Activated effector memory CD4-positive, alpha-beta T cell treated with Interleukin-2 at 50 U/mL for 16 hours (primary cell): Measurements from ENCODE around the gene CRTC1.

Experiments
- DNase-seq: peaks from one replicate; pipeline ENCODE4 v3.0.0-alpha.2; 2020

Gene CRTC1, protein sequence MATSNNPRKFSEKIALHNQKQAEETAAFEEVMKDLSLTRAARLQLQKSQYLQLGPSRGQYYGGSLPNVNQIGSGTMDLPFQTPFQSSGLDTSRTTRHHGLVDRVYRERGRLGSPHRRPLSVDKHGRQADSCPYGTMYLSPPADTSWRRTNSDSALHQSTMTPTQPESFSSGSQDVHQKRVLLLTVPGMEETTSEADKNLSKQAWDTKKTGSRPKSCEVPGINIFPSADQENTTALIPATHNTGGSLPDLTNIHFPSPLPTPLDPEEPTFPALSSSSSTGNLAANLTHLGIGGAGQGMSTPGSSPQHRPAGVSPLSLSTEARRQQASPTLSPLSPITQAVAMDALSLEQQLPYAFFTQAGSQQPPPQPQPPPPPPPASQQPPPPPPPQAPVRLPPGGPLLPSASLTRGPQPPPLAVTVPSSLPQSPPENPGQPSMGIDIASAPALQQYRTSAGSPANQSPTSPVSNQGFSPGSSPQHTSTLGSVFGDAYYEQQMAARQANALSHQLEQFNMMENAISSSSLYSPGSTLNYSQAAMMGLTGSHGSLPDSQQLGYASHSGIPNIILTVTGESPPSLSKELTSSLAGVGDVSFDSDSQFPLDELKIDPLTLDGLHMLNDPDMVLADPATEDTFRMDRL

DNA sequence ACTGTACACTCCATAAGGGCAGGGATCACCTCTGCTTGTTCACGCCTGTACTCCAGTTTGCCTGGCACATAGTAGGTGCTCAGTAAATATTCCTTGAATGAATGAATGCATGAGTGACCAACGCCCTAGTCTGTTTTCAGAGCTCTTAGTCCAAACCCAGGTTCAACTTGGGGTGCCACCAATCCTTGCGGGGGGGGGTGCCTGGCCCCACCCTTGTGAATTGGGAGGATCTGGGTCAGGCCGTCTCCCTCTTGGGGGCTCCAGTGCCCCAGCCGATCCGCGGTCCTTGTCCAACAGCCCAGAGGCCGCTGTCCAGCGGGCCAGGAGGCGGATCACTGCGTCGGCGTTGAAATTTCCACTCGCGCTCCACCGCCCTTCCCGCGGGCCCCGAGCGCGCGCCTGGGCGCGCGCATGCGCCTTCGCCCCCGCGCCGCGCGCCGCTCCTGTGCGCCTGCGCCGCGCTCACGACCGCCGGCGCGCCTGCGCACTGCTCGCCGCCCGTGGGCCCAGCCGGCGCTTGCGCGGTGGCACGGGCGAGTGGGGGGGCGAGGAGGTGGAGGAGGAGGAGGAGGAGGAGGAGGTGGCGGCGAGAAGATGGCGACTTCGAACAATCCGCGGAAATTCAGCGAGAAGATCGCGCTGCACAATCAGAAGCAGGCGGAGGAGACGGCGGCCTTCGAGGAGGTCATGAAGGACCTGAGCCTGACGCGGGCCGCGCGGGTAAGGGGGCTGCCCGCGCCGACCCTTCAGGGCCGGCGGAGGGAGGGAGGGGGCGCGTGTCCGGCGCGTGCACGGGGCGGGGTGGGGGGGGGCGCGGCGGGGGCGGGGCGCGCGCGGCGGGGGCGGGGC, at the start of gene CRTC1:
CRTC1 (plus strand) TSS at position 572 of the 849 bp plus-strand sequence; CDS start at position 595, 23 bp downstream.
- peak; percentile 94 for DNase-seq

DNA sequence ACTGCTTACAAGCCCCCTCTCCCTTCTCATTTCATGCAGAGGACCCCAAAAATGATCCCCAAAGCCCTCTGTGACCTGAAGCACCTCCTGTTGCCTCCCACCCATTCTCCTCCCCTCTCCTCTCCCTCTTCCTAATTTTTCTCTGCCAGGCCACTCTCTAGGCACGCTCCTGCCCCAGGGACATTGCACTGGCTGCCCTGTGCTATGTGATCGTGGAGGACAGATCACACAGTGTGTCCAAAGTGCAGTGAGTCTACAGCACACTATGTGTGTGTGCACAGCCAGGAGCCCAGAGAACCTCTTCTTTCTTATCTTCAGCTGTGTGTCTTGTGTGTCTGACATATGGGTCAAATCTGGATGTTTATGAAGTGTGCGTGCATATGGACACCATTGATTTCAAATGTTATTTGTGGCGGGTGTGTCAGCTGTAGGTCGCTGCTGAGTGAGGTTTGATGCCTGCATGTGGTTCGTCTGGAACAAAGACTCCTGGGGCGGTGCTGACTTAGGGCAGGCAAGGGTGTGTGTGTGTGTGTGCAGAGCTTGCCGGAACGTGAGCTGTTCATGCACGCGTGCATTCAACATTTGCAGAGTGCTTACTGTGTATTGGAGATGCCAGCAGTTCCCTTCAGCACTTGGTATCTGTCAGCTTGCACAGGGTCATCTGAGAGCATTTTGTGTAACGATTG, 48.7 kb upstream of the CRTC1 start:
- DNase-seq, result no peak

DNA sequence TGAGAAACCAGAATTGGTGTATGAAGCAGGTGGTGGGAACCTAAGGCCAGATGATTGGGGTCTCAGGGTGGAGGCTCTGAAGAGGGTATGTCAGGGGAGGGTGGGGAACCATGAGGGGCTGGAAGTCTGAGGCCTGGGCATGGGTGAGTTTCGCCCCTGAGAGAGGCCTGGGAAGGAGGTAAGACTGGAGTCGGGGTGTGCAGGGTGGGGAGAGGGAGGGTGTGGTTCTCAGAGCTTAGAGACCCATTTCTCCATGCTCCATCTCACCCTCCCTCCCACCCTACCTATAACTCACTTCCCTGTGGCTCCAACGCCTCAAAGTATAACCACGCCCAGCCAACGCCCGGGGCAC, 47.7 kb upstream of the CRTC1 start:
- DNase-seq, result no peak

DNA sequence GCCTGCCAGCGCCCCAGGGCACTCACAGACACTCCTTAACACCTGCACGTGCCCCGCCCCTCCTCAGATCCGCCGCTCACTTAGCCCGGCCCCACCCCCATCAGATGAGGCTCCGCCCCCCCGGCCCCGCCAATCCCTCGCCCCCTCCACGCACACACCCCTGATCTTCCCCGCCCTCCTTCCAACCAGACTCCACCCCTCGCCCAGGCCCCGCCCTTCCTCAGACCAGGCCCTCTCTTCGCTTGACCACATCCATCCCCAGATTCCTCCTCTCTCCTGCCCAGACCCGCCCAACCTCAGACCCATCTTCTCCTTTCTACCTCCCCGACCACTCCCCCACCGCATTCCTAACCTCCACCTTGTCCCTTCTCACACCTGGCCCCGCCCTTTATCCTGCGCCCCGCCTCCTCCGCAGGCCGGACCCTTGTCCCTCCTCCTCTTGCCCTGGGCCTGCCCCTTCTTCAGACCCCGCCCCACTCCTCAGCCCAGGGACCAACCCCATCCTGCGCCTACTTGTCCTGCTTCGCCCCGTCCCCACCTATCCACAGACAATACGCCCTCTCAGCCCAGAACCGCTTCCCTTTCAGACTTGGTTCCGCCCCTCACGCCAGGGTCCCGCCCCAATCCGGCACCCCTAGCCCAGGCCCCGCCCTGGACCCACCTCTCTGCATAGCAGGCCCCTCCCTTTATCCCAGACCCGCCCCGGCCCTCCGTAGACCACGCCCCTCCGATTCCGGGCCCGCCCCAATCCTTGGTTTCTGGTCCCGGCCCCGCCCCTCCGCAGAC, 47.1 kb upstream of the CRTC1 start:
- peak; percentile 98 for DNase-seq

DNA sequence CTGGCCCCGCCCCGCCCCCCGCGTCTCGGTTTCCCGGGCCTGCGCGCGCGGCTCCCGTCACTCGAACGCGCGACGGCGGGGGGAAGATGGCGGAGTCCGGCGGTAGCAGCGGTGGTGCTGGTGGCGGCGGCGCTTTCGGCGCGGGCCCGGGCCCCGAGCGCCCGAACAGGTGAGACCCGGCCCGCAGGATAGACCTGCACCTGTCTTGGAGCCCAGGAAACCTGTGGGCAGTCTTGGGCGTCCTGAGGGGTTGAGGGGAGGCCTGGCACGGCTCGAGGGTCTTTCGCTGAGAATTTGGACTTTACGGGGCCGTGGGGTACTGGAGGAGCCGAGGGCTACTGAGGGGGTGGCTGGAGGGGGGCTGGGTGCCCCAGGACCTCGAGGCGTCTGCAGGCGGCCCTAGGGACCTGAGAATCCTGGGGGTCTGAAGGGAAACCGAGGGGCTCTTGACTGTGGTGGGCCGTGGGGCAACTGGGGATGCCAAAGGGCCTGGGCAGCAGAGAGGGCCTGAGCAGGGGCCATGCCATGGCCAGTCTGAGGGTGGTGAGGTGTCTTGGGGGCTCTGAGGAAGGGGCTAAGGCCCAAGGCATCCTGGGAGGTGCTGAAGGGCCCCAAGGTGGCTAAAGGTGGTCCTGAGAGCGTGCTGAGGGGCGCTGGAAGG, 46.4 kb upstream of the CRTC1 start, which contains the start of gene KLHL26:
KLHL26 (plus strand) TSS at position 60 of the 661 bp plus-strand sequence; CDS start at position 87, 27 bp downstream.
- DNase-seq, result no peak

DNA sequence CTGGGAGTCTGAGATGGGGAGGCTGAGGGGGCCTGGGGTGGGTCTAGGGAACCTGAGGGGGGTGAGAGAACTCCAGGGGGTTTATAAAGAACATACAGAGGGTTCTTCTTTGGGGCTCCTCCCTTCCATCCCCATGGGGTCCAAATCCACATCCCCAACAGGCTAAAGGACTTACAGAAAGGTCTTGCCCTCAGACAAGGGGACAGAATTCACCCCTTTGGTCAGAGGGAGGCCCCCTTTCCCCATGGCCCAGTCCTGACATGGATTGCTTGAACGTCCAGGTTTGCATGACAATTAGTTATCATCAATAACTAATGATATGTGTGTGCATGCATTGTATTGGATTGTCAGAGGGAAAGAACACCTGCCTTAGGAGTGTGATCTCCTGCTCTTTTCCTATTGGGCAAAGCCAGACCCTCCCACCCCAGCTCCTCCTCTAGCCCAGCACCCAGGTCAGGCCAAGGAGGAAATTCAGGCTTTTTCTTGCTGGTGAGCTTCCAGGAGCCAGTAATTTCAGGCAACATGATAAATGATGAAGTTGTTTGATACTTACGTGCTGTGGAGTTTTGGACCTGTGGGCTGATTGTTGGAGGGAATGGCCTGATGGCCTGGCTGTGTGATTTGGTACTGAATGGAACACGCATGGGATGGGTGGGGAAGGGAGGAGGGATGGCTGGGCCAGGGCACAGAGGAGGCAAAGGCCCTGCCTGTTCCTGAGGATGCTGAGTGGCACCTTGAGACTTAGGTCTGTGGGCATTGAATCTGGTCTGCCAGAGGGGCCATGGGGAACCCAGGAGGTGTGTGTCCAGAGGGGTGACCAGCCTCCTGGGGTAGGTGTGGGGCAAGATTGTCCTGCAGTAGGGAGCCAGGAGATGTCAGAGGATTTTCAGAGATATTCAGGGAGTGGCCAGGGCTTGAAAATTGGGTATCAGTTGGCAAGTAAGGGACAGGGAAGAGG, 45.5 kb upstream of the CRTC1 start:
- no peak for DNase-seq

DNA sequence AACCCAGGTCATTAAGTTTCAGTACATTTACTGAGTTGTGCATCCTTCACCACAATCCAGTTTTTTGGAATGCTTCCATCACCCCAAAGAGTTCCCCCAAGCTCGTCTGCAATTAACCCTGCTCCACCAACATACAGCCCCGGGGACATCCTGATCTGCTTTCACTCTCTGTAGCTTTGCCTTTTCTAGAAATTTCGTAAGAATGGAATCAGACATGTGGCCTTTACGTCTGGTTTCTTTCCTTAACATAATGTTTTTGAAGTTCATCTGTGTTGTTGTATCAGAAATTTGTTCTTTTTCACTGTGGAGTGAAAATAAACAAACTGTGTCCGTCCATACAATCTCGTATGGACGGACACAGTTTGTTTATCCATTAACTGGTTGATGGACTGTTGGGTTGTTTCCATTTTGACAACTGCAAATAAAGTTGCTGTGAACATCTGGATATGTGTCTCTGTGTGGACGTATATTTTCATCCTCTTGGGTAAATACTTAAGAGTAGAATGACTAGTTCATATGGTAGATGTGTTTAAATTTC, 43.7 kb upstream of the CRTC1 start:
- DNase-seq, result no peak

DNA sequence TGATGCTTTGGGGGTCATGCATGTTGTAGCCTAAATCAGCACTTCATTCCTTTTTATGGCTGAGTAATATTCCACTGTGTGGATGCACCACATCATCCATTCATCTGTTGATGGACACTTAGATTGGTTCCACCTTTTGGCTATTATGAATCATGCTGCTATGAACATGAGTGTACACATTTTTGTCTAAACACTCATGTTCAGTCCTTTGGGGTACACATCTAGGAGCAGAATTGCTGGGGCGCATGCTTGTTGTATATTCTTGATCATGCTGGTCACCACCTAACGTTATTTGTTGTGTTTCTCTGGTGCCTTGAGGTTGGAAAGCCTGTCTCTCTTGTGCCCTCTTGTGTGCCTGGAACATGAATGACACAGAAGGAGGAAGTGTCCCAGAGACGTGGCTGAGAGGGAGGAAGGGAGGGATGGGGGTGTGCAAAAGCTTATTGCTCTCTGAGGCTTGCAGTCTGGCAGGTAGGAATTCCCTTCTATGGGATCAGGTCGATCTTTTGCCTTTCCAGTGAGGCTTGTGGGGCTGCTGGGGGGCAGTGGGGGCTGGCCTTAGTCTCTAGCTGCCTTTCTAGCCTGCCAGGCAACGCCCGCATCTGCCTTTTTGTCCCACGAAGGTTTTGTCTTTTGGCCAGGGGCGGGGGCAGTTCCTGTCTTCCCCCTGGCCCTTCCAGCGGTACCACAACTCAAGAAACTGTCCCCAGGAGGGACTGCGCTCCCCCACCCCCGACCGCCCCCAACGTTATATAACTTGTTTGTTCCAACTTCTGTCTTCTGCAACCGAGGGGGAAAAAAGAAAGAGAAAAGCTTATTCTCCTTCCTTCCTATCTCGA, 39.1 kb upstream of the CRTC1 start:
- DNase-seq, result no peak

DNA sequence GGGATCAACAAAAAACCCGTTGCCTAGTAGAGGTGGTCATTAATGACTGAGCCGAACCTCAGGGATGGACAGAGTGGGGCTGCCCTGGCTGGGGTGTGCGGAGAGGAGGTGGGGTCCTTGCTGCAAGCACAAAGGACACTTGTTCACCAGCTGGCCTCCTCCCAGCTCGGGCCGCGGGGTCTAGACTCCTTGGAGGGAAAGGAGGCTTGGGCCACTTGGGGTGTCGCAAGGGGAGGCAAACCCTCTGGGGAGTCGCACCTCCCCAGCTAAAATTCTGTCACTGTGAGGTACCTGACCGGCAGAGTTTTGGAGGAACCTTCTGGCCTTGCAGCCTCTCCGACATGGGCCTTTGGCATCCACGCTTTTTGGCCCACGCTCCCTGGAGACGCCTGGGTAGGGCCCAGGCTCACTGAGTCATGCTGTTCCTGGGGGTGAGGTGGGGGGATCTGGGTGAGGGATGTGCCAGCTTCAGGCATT, 38.4 kb upstream of the CRTC1 start:
- no peak for DNase-seq

DNA sequence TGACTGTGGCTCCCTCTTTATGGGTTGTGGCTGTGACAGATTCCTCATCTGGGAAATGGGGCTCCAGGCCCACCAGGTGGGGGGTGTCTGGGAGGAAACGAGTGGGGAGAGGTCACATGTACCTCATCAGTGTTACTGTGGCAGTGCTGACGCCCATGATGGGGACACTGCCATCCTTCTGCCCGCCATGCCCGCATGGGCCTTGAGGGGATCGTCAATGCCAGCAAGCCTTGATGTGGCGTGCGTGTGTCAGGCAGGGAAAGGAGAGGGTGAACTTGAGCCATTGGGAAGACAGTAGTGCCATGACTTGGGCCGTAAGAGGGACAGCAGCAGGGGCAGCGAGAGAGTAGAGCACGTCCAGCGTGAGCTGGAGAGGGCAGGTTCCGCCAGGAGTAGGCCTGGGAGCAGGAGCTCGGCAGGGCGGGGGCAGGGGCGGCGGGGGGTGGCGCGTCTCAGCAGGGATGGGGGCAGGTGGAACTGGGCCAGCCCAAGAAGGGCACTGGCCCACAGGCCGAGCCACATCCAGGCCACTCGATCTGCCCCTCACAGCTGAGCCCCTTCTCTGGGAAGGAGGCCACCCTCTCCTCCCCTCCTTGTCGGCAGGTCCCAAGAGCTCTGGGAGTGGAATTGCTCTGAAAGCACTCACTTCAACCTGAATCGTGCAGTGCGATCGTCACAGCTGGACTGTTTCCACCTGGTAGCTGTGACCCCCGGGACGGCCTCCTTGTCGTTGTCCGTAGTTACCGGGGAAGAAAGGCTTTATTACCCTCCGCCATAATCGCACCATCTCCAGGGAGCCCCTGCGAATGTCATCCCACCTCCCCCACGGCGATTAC, 36.7 kb upstream of the CRTC1 start:
- no peak for DNase-seq

DNA sequence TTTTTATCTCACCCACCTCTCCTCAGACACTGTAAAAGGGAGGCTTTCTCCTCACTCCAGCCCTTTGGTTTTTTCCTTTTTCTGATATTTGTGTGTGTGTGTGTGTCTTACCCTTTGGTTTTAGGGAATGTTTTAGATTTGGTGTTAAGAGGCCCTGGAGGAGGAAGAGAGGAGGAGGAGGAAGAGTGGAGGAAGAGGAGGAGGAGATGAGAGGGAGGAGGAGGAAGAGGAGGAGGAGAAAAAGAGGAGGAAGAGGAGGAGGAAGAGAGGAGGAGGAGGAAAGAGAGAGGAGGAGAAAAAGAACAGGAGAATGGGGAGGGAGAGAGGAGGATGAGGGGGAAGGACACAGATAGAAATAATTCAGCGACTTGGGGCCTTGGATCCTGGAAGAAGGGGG, 36.1 kb upstream of the CRTC1 start:
- no peak for DNase-seq

DNA sequence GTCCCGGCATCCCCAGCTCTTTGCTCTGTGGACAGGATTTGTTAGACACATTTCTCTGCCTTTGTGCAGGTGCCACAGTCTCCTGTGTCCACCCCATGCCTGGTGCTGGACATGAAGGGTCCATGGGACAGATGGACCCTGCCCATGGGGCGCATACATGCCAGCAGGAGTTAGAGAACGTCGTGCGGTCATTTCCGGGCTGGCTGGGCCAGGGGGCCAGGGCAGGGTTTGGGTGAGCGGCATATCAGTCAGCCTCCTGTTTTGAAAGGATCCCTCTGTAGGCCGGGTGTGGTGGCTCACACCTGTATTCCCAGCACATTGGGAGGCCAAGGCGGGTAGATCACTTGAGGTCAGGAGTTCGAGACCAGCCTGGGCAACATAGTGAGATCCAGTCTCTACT, 35.7 kb upstream of the CRTC1 start:
- DNase-seq, result no peak

DNA sequence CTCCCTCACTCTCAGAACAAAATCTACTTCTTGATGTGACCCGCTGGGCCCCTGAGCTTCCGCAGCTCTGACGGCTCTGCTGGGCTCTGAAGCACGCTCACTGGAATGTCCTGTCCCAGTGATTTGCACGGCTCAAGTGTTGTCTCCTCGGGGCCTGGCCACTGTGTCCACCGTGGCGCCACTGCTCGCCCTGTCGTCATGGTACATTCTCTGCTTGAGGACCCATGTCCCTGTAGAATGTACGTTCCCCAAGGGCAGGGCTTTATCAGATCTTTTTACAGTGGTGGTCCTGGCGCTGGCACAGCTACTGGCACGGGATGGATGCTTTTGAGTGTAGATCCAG, 34.5 kb upstream of the CRTC1 start:
- DNase-seq, result no peak

DNA sequence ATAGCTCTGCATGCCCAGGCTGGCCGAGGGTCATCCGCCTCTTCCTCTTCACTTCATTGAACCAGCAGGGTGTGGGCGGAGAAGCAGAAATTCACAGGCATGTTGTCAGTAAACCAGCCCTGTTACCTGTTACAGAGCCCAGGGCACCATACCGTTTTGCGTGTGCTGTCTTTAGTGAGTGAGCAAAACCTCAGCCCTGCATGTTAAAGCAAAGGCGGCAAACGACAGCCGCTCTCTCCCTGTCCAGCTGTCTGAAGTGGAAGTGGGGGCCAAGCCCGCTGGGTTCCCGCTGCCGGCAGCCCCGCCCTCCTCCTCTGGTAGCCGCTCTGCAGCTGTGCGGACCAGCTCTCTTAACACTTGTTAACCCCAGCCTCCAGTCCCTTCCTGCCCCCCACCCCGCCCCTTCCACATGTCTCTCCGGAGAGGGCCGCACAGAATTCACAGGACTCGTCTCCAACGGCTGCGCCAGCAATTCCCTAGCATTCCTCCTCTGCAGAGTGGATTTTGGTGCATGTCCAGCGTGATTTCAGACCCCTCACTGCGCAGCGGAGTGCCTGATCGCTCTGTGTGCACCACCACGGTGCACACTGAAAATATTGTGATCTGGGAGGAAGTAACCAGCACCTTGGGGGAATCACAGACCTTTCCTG, 34.0 kb upstream of the CRTC1 start:
- DNase-seq, result no peak

DNA sequence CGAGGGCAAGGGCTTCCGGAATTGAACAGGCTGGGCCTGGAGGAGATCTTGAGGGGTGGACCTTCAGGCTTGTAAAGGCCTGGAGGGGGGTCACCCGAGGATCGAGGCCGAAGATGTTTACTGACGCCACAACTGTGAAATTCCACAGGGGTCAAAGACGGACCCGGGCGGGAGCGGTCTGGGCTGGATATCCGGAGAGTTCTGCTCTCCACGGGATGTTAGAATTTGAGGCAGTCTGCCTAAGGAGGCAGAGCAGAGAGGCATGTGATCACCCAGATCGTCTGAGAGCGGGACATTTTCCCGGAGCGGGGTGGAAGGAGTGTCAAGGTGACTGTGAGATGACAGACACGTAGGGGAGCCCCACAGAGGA, 33.5 kb upstream of the CRTC1 start:
- no peak for DNase-seq

DNA sequence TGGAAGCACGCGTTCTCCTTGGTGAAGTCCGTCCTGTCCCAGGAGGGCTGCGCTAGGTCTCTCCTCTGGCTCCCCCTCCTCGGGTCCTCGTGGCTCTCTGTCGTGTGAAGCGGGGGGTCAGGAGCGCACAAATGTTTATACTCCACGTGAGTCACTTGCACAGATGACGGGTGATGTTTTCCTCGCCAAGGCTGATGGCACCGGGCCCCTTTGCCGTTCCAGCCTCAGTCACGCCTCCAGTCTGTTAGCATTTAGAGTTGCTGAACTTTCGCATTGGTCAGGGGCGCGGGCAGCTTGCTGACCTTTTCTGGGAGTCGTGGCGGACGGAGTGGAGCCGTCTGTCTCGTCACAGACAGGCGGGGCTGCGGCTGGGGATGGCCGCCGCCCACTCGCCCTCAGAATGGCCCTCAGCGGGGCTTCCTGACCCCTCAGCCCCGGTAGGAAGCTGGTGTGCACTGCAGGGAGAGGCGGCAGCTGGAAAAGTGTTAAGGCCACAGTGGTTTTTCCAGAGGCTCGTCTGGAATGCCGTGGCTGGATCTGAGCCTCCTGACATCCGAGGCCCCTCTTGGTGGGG, 32.9 kb upstream of the CRTC1 start:
- DNase-seq, result no peak

DNA sequence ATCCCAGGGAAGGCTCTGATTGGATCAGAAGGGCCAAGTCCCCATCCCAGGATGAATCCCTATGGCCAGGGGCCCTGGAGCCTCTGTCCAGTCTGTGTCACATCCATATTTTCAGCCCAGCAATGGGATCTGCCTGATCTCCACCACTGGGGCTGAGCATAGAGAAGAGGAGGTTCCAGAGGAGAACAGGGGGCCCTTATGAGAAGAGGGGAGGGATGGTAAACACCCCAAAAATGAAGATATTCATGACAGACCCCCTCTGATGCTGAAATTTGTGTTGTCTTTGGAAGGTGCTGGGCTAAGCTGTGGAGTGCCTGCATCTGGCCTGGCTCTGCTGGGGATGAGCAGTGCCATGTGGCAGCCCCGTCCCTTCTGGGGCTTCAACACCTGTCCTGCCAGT, 32.2 kb upstream of the CRTC1 start:
- no peak for DNase-seq
